T-cell (primary cell): Measurements from ENCODE around the gene SPAG17. TPM values are rescaled to one million over a fixed set of nuclear protein-coding genes. Genes with fewer than 3 reads are reported as not detected.

Experiments used
- ATAC-seq, 4 experiments: fragments of 200-7000 bp in 3 of 4; fragments of 150-1000 bp in 1 of 4; cut with Tn5 transposase; replicated peaks in 1 of 4; 1 replicate in 3 of 4; 2 replicates in 1 of 4; pipeline ENCODE4 v1.10.0; 2021; ENCODE audit warnings: moderate library complexity in 3 of 4, mild to moderate bottlenecking in 2 of 4, moderate number of reproducible peaks in 1 of 4
- CTCF ChIA-PET, 2 donors: fragments of 300-600 bp; sonication (Branson Sonifier 250); formaldehyde crosslinking; loops; one replicate each; lab custom pipeline; 2022; ENCODE audit warnings: antibody characterized with exemption in 2 of 2; lab: Charles Lee
- POLR2A ChIA-PET, 2 donors: fragments of 300-600 bp; sonication (Branson Sonifier 250); formaldehyde crosslinking; loops; one replicate each; lab custom pipeline; 2022; ENCODE audit warnings: antibody characterized with exemption in 2 of 2; lab: Charles Lee
- DNase-seq, 35 experiments: peaks; one replicate each; pipeline versions ENCODE4 v3.0.0 to v3.0.0-alpha.2; 2013 to 2023
- H3K27ac ChIP-seq: one replicate; pipeline ENCODE4 v1.5.1; 2013; ENCODE audit warnings: low read length
- H3K27me3 ChIP-seq, 2 experiments: replicated peaks in 1 of 2; 1 replicate in 1 of 2; 2 replicates in 1 of 2; pipeline versions ENCODE4 v1.6.1 to v1.7.0; 2013; ENCODE audit warnings: low read length in 1 of 2, mixed read lengths in 1 of 2; ENCODE audit not compliant: control insufficient read depth in 2 of 2, insufficient read depth in 2 of 2; ENCODE audit errors: extremely low read depth in 1 of 2
- H3K36me3 ChIP-seq, 2 donors: 1 replicate in 1 of 2; 2 replicates in 1 of 2; pipeline versions ENCODE4 v1.6.1 to v1.7.0; 2013; ENCODE audit warnings: low read length in 1 of 2; ENCODE audit not compliant: control insufficient read depth in 2 of 2, insufficient read depth in 1 of 2; ENCODE audit errors: extremely low read depth in 1 of 2
- H3K4me1 ChIP-seq, 2 experiments: 1 replicate in 1 of 2; 2 replicates in 1 of 2; pipeline versions ENCODE4 v1.6.1 to v1.7.0; 2013; ENCODE audit warnings: low read length in 2 of 2, mixed read lengths in 1 of 2; ENCODE audit not compliant: insufficient read depth in 2 of 2, control insufficient read depth in 1 of 2; ENCODE audit errors: extremely low read depth in 1 of 2
- H3K4me3 ChIP-seq, 2 donors: 1 replicate in 1 of 2; 2 replicates in 1 of 2; pipeline versions ENCODE4 v1.5.1 to v1.7.0; 2013; ENCODE audit warnings: mild to moderate bottlenecking in 2 of 2, low read length in 1 of 2, moderate library complexity in 1 of 2; ENCODE audit not compliant: control insufficient read depth in 1 of 2; ENCODE audit errors: extremely low read depth in 1 of 2
- H3K9me3 ChIP-seq: 2 replicates; pipeline ENCODE4 v1.7.0; 2013
- H3K27ac Mint-ChIP-seq, 2 donors: one replicate each; pipeline ENCODE4 v1.8.0; 2020 to 2021; ENCODE audit warnings: mild to moderate bottlenecking in 2 of 2, mixed read lengths in 2 of 2
- H3K27me3 Mint-ChIP-seq, 2 donors: one replicate each; pipeline ENCODE4 v1.8.0; 2021 to 2022; ENCODE audit warnings: mixed read lengths in 2 of 2
- H3K36me3 Mint-ChIP-seq: one replicate; pipeline ENCODE4 v1.8.0; 2021; ENCODE audit warnings: mixed read lengths
- H3K4me1 Mint-ChIP-seq, 3 donors: one replicate each; pipeline ENCODE4 v1.8.0; 2020 to 2022; ENCODE audit warnings: mixed read lengths in 3 of 3, mild to moderate bottlenecking in 1 of 3
- H3K4me3 Mint-ChIP-seq, 3 donors: one replicate each; pipeline ENCODE4 v1.8.0; 2020 to 2022; ENCODE audit warnings: mild to moderate bottlenecking in 3 of 3, mixed read lengths in 3 of 3, moderate library complexity in 3 of 3
- H3K9me3 Mint-ChIP-seq, 3 donors: one replicate each; pipeline ENCODE4 v1.8.0; 2020 to 2022; ENCODE audit warnings: mixed read lengths in 3 of 3
- WGBS: methylation state at CpG from one replicate; pipeline ENCODE4 v1.1.5; 2013; ENCODE audit warnings: missing lambda C conversion rate; ENCODE audit not compliant: insufficient coverage; 5-methylcytosine and 5-hydroxymethylcytosine counted together
- total RNA-seq, 35 experiments: library from RNA in 6 of 35; stranded (reverse) in 6 of 35; fragments of 120-200 nt in 1 of 35; gene quantifications; one replicate each; pipeline versions ENCODE4 v1.2.1 to v1.2.4 and lab custom pipeline; 2013 to 2026

SPAG17 gene
- total RNA-seq, 5 donors from 2014 or later (not counting 1 experiment from before 2014, with no cell fraction given): not detected

- H3K4me3 Mint-ChIP-seq: no peak overlapping the region
- no peaks in the 10 kb centered on the region for H3K4me1 ChIP-seq
- no peak for ATAC-seq
- H3K4me1 Mint-ChIP-seq: no peaks in the 10 kb centered on the region
- H3K36me3 Mint-ChIP-seq: no peaks in the 10 kb centered on the region
- peaks cover 2 to 22% of the 10 kb centered on the region in 2 donors for H3K27me3 Mint-ChIP-seq
- no peaks in the 10 kb centered on the region for H3K27me3 ChIP-seq
- ChIA-PET POLR2A (no interaction called here), CTCF (no interaction called here)
- no peak for DNase-seq
- no peaks in the 10 kb centered on the region for H3K9me3 ChIP-seq
- H3K27ac ChIP-seq: no peak overlapping the region
- H3K27ac Mint-ChIP-seq: no peak overlapping the region
- WGBS: 93% methylated on average over 3 of the region's 5 CpGs
- H3K36me3 ChIP-seq: no peaks in the 10 kb centered on the region
- H3K4me3 ChIP-seq: no peak overlapping the region
- peaks cover 0 to 6% (median 3%) of the 10 kb centered on the region in 3 donors for H3K9me3 Mint-ChIP-seq
Observed at GRCh38 chr1:118082984-118083383, 102.0 kb downstream of the SPAG17 start.

- no peaks in the 10 kb centered on the region for H3K4me1 ChIP-seq
- ChIA-PET CTCF (no interaction called here), POLR2A (no interaction called here)
- Mint-ChIP-seq H3K27ac (no peak overlapping the region), H3K4me1 (no peaks in the 10 kb centered on the region), H3K27me3 (peaks cover 2 to 14% of the 10 kb centered on the region in 2 donors), H3K4me3 (no peak overlapping the region), H3K9me3 (peaks cover 0 to 6% (median 3%) of the 10 kb centered on the region in 3 donors), H3K36me3 (no peaks in the 10 kb centered on the region)
- 64% methylated on average over 2 of the region's 3 CpGs for WGBS
- no peak for ATAC-seq
- no peak overlapping the region for H3K4me3 ChIP-seq
- H3K36me3 ChIP-seq: no peaks in the 10 kb centered on the region
- no peak for DNase-seq
- H3K27ac ChIP-seq: no peak overlapping the region
- H3K27me3 ChIP-seq: no peaks in the 10 kb centered on the region
- H3K9me3 ChIP-seq: no peaks in the 10 kb centered on the region
Observed at GRCh38 chr1:118081387-118081786, 103.6 kb downstream of the SPAG17 start.

DNA sequence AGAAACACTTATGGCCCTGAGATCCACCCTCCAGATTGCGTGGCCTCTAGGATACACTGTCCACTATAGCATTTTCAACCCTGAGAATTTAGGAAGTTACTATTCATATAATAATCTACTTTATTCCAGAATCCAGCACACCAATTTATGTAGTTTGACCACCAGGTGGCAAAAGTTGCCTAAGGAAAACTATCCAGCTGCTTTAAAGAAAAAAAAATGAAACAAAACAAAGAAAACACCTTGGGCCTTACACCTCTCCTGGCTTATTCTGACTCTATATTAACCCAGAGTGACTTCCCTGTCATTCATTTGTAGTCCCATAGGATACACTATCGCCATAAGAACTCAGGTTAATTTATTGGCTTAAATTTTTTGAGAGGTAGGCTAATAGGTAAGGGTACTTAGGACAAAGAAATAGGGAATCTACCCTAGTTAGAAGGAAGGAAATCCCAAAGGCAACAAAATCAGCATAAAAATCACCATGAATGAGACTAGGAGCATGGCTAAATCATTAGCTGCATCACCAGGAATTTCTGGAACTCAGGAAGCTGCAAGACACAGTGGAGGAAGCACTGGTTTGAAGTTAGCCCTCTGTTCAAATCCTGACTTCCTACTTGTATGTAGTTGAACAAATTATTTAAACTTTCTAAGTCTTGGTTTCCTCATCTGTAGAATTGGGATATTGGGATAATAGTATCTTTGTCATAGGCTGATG is 107.5 kb downstream of the SPAG17 start:
- no peaks in the 10 kb centered on the region for H3K36me3 Mint-ChIP-seq
- no peaks in the 10 kb centered on the region for H3K4me1 Mint-ChIP-seq
- H3K27ac ChIP-seq: no peak overlapping the region
- ATAC-seq (no peak), DNase-seq (no peak)
- no peaks in the 10 kb centered on the region for H3K27me3 ChIP-seq
- no peak overlapping the region for H3K4me3 Mint-ChIP-seq
- H3K27me3 Mint-ChIP-seq: peaks cover 0 to 11% of the 10 kb centered on the region in 2 donors
- no peak overlapping the region for H3K4me3 ChIP-seq
- H3K9me3 ChIP-seq: no peaks in the 10 kb centered on the region
- POLR2A ChIA-PET: no interaction called here
- CTCF ChIA-PET: no interaction called here
- no peaks in the 10 kb centered on the region for H3K36me3 ChIP-seq
- no peaks in the 10 kb centered on the region for H3K4me1 ChIP-seq
- no CpG with 5 or more reads among the region's 2 CpGs for WGBS
- H3K27ac Mint-ChIP-seq: no peak overlapping the region
- H3K9me3 Mint-ChIP-seq: peaks cover 0 to 7% (median 3%) of the 10 kb centered on the region in 3 donors

GRCh38 chr1:118075116-118075515 is 109.9 kb downstream of the SPAG17 start:
- Histone ChIP-seq H3K4me3 (no peak overlapping the region), H3K27me3 (no peaks in the 10 kb centered on the region), H3K9me3 (no peaks in the 10 kb centered on the region), H3K27ac (no peak overlapping the region), H3K4me1 (no peaks in the 10 kb centered on the region), H3K36me3 (no peaks in the 10 kb centered on the region)
- ATAC-seq (no peak), DNase-seq (no peak)
- ChIA-PET POLR2A (no interaction called here), CTCF (no interaction called here)
- no peak overlapping the region for H3K4me3 Mint-ChIP-seq
- H3K27me3 Mint-ChIP-seq: no peaks in the 10 kb centered on the region
- peaks cover 0 to 3% (median 3%) of the 10 kb centered on the region in 3 donors for H3K9me3 Mint-ChIP-seq
- no CpG with 5 or more reads among the region's 3 CpGs for WGBS
- H3K4me1 Mint-ChIP-seq: no peaks in the 10 kb centered on the region
- no peaks in the 10 kb centered on the region for H3K36me3 Mint-ChIP-seq
- H3K27ac Mint-ChIP-seq: no peak overlapping the region

DNA sequence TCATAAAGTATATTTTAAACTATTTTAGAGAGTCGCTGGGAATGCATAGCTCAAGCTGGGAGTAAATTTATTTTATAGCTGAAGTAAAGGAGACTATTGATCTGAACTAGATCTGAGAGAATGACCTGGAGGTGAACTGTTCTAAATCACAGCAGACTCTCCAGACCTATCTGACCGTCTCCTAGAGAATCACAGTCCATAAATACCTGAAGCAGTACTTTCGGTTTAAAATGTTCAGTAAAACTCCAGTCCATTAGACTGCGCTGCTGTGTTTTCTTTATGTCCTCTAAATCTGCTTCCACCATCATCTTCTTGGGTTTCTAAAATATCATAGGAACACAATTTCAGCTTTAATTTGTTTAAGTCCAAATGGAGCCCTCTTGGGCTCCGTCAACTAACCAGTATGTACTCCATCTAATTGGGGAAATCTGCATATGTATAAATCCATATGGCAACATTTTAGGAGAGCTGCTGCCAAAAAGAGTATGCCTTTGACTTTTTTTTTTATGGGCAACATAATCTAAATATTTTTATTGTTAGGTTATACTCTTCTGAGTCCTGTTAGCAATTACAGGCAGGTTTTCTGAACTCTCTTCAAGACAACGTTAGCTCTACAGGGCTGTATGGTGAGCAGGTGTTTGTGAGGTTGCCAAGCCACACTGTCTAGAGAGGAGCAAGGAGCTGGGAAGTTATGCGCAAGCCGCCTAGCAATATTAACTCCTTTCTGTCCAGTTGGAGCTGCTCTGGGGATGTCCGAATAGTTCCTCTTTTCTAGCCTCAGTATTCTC is 111.2 kb downstream of the SPAG17 start:
- Histone ChIP-seq H3K4me3 (no peak overlapping the region), H3K9me3 (no peaks in the 10 kb centered on the region), H3K27ac (no peak overlapping the region), H3K27me3 (no peaks in the 10 kb centered on the region), H3K36me3 (no peaks in the 10 kb centered on the region), H3K4me1 (no peaks in the 10 kb centered on the region)
- ChIA-PET CTCF (no interaction called here), POLR2A (no interaction called here)
- no peaks in the 10 kb centered on the region for H3K27me3 Mint-ChIP-seq
- 60% methylated on average over 5 of the region's 9 CpGs for WGBS
- no peaks in the 10 kb centered on the region for H3K36me3 Mint-ChIP-seq
- peaks cover 0 to 3% (median 1%) of the 10 kb centered on the region in 3 donors for H3K9me3 Mint-ChIP-seq
- no peak for ATAC-seq
- H3K4me1 Mint-ChIP-seq: no peaks in the 10 kb centered on the region
- no peak overlapping the region for H3K4me3 Mint-ChIP-seq
- no peak overlapping the region for H3K27ac Mint-ChIP-seq
- no peak for DNase-seq

DNA sequence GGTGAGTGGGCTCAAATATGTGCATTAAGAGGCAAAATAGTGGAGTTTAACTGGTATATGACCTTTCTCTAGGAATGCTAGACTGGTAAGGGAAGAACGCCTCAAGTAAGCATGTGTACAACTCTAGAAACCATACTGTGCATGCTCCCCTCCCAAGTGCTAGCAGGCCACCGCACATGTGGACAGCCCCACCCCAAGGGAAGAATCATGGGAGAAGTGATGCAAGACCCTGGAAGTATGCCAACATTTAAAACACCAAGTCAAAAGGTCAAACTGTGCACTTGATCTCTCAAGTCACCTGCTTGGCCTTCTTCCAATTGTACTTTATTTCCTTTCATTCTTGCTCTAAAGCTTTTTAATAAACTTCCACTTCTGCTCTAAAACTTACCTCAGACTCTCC is 135.0 kb downstream of the SPAG17 start:
- H3K27me3 Mint-ChIP-seq: peaks cover 3 to 5% of the 10 kb centered on the region in 2 donors
- peaks cover 0 to 2% (median 0%) of the 10 kb centered on the region in 3 donors for H3K9me3 Mint-ChIP-seq
- no peak overlapping the region for H3K4me3 ChIP-seq
- no peaks in the 10 kb centered on the region for H3K36me3 ChIP-seq
- CTCF ChIA-PET: no interaction called here
- DNase-seq: no peak
- no peak for ATAC-seq
- POLR2A ChIA-PET: no interaction called here
- H3K4me3 Mint-ChIP-seq: no peak overlapping the region
- H3K27ac ChIP-seq: no peak overlapping the region
- no peaks in the 10 kb centered on the region for H3K9me3 ChIP-seq
- H3K27me3 ChIP-seq: peaks cover 0 to 9% of the 10 kb centered on the region in 2 experiments
- H3K4me1 Mint-ChIP-seq: no peaks in the 10 kb centered on the region
- no peaks in the 10 kb centered on the region for H3K36me3 Mint-ChIP-seq
- no peaks in the 10 kb centered on the region for H3K4me1 ChIP-seq
- 57% methylated on average over 1 of the region's 2 CpGs for WGBS
- H3K27ac Mint-ChIP-seq: no peak overlapping the region
